Upper lobe of right lung (tissue), 1 donor: ENCODE measurements around the gene SARDH. TPM values are rescaled to one million over a fixed set of nuclear protein-coding genes. Genes with fewer than 3 reads are reported as not detected.
A peak's percentile ranks its signal among the peaks of the same experiment; 100 is the strongest.

Experiments
- ATAC-seq: fragments of 200-7000 bp; cut with Tn5 transposase; one replicate; pipeline ENCODE4 v1.9.1; 2020; ENCODE audit warnings: mild to moderate bottlenecking, moderate library complexity
- DNase-seq: peaks from one replicate; pipeline ENCODE4 v3.0.0-alpha.2; 2020
- H3K27ac ChIP-seq: fragments of 200-600 bp; one replicate; pipeline ENCODE4 v1.8.0; 2022
- H3K27me3 ChIP-seq: fragments of 200-600 bp; one replicate; pipeline ENCODE4 v1.8.0; 2022; ENCODE audit warnings: mild to moderate bottlenecking
- H3K36me3 ChIP-seq: fragments of 200-600 bp; one replicate; pipeline ENCODE4 v1.8.0; 2022
- H3K4me1 ChIP-seq: fragments of 200-600 bp; one replicate; pipeline ENCODE4 v1.8.0; 2022
- H3K4me3 ChIP-seq: fragments of 200-600 bp; one replicate; pipeline ENCODE4 v1.8.0; 2022; ENCODE audit warnings: mild to moderate bottlenecking
- H3K9me3 ChIP-seq: fragments of 200-600 bp; one replicate; pipeline ENCODE4 v1.8.0; 2022
- intact Hi-C: fragments of 100-400 bp; cut with DNase I; formaldehyde crosslinking; loops from one replicate; pipeline ENCODE4 v1.11.0; 2022
- total RNA-seq: library from RNA; stranded (reverse); fragmentation: NEBNext Ultra II Directional; extraction: Animal tissue kit (Norgen Biotek cat#: 25700); gene quantifications from one replicate; pipeline ENCODE4 v1.2.1, GENCODE V29; 2021
- TF ChIP-seq, protein P1 (sequence below): fragments of 200-600 bp; IDR thresholded peaks from one replicate; pipeline ENCODE4 v1.8.0; 2022; ENCODE audit warnings: antibody characterized with exemption
- donor health status: DM: no; HTN: yes; CAD: no; lungs with severe emphysema.

Gene SARDH
- total RNA-seq, 1 donor from 2014 or later = 6.8 TPM

DNA sequence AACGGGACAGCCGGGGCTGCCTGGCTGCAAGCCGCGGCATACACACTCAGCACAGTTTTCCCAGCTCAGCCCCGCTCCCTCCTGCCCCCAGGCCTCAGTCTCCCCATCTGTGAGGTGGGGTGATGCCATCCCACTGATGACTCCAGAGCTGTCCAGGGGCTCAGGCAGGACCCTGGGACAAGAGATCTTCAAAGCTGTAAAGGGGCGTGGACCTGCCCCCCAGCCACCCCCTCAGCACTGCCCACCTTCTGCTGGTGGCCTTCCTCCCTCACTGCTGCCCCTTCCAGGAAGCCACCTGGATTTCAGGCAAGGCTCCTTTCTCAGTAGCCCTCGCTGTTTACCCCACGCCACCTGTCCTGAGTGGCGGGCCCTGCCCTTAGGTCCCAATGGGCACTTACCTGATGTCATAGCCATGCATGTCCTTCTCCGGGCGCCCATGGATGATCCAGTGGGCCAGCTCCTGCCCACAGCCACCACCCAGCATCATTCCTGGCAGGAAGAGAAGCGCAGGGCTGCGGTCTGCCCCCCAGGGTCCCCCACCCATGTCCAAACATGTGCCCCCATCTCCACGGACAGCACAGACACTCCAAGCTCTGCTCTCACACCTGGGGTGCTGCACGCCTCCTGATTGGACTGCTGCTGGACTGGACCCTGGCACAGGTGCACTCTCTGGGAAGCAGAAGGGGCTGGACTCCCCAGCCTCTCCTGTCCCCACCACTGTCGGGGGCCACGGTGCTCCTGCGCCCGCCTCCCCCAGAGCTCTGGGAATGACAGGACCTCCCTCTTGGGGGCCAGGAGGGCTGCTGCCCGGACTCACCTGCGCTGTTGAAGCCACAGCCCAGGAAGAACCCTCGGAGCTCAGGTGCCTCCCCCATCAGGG lies 25.7 kb downstream of the SARDH start:
- Histone ChIP-seq H3K27ac (peak overlapping the region; percentile 70), H3K4me1 (peaks cover 8% of the 10 kb centered on the region), H3K4me3 (no peak overlapping the region), H3K9me3 (no peaks in the 10 kb centered on the region), H3K36me3 (no peaks in the 10 kb centered on the region), H3K27me3 (no peaks in the 10 kb centered on the region)
- TF ChIP-seq, protein P1, sequence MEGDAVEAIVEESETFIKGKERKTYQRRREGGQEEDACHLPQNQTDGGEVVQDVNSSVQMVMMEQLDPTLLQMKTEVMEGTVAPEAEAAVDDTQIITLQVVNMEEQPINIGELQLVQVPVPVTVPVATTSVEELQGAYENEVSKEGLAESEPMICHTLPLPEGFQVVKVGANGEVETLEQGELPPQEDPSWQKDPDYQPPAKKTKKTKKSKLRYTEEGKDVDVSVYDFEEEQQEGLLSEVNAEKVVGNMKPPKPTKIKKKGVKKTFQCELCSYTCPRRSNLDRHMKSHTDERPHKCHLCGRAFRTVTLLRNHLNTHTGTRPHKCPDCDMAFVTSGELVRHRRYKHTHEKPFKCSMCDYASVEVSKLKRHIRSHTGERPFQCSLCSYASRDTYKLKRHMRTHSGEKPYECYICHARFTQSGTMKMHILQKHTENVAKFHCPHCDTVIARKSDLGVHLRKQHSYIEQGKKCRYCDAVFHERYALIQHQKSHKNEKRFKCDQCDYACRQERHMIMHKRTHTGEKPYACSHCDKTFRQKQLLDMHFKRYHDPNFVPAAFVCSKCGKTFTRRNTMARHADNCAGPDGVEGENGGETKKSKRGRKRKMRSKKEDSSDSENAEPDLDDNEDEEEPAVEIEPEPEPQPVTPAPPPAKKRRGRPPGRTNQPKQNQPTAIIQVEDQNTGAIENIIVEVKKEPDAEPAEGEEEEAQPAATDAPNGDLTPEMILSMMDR = no peak
- DNase-seq (peak; percentile 44), ATAC-seq (no peak)
- intact Hi-C loops = no loop called here

DNA sequence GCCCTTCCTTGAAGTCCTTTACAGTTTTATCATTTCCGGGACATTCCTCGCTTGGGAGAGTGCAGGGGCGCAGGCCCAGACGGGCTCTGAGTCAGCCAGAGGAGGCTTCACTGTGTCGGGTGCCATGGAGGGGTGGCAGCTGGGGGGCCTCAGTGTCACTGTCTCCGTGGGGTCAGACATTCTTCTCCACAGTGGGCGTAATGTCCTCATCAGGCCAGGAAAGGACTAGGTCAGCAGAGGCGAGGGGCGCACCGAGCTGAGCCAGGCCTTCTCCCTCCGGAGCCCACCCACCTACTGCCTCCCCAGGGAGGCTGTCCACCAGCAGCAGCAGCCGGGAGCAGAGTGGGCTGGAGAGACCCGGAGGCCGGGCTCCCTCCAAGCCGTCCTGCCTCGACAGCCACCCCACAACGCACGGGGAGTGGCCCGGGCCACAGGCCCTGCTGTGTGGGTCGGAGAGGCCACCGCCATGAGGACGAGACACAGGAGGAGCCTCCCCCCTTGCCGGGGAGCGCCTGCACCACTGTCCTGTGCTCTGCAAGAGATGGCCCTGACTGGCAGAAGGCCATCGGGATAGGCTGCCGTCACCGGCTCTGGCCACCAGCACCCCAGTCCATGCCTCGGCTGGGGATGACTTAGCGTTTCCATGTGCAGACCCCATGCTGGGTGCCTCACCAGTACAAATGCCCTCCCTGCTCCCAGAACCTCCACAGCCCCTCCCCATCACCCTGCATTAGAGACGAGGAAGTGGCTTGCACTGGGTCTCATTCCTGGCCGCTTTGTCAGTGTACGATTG lies 26.5 kb downstream of the SARDH start:
- ATAC-seq = peak; percentile 41
- TF ChIP-seq, protein P1 = no peak

DNA sequence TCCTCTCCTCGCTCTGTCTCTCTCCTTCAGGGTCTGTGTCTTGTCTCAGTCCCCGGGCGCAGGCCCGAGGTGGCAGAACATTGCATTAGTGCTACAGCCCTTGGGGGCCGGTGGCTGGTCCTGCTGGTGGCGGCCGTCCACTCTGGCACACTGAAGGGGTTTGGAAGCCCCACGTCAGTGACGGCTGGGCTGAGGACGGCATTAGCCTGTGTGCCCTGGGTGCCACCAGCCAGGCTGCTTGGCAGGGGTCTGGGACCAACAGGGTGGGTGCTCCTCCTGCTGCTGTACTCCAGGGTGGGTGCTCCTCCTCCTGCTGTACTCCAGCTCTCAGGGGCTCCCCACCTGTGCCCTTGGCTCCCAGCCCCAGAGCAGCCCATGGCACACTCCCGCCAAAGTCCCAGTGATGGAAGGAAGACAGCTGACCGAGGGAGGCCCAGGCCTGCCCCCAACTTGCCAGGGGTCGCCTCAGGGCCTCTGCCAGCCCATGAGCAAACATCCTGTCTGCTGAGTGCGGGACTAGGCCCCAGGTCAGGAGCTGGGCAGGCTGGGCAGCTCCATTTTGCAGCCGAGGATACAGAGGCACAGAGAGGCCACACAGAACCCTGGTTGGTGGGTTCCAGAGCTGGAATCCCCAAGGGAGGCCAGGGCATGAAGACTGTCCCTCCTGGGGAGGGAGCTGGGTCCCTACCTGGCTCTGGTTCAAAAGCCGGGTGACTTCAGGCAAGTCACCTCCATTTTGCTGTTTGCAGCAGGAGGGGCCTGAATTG lies 27.3 kb downstream of the SARDH start:
- Histone ChIP-seq H3K4me3 (no peak overlapping the region), H3K4me1 (peaks cover 16% of the 10 kb centered on the region), H3K27me3 (no peaks in the 10 kb centered on the region), H3K36me3 (no peaks in the 10 kb centered on the region), H3K9me3 (no peaks in the 10 kb centered on the region), H3K27ac (peak overlapping the region; percentile 70)
- no peak for ATAC-seq
- TF ChIP-seq, protein P1 = no peak
- peak; percentile 64 for DNase-seq
- intact Hi-C loops = no loop called here

More for the DNA sequence above, 26.5 kb downstream of the SARDH start:
- H3K4me1 ChIP-seq = peaks cover 17% of the 10 kb centered on the region
- H3K4me3 ChIP-seq = no peak overlapping the region
- no peaks in the 10 kb centered on the region for H3K27me3 ChIP-seq
- intact Hi-C loops = no loop called here
- no peaks in the 10 kb centered on the region for H3K36me3 ChIP-seq
- H3K27ac ChIP-seq = peak overlapping the region; percentile 70
- H3K9me3 ChIP-seq = no peaks in the 10 kb centered on the region
- DNase-seq = peak; percentile 72

DNA sequence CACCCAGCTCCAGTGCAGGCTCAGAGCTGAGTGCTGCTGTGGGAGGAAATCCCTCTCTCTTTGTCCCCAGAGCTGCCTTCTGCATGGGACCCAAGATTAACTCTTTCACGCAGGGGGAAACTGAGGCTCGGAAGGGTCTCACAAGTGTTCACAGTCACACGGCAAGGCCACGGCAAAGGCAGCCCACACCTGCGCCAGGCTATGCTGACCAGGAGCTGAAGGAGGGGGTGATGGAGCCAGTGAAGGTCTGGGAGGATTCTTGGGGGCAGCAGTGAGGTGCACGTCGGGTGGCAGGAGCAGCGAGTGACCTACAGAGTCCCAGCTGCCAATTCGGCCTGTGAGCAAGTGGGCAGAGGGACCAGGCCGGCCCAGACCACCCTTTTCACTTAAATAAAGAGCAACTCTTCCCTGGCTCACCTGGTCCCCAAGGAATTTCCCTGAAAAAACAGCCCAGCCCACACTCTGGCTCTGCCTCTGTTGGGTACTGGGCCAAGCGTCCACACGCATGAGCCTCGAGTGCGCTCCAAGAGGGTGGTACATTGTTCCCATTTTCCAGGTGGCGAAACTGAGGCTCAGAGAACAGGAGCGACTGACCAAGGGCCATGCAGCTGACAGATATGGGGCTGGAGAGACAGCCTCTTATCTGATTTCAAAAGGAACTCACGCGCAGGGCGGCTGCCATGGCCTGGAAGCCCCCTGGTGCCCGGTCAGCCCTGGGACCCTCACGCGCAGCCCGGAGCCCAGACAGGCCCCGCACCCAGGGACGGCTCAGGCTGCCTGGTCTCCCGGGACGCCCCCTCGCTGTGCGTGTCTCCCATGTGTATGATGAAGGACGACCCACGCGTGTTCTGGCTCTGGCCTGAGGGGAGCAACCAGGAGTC lies 28.2 kb downstream of the SARDH start:
- DNase-seq = peak; percentile 59
- no peak overlapping the region for H3K27ac ChIP-seq

More for the DNA sequence above, 28.2 kb downstream of the SARDH start:
- H3K27me3 ChIP-seq = no peaks in the 10 kb centered on the region
- H3K4me3 ChIP-seq = no peak overlapping the region
- no peaks in the 10 kb centered on the region for H3K36me3 ChIP-seq
- no peak for ATAC-seq
- TF ChIP-seq, protein P1 = no peak
- H3K4me1 ChIP-seq = peaks cover 12% of the 10 kb centered on the region
- intact Hi-C loops = no loop called here
- H3K9me3 ChIP-seq = no peaks in the 10 kb centered on the region
